Keratinocyte (primary cell): ENCODE results near the gene CCL15. TPM values are rescaled to one million over a fixed set of nuclear protein-coding genes. Genes with fewer than 3 reads are reported as not detected.

Source experiments
- DNase-seq: peaks from one replicate; pipeline ENCODE4 v3.0.0-alpha.2; 2011; ENCODE audit warnings: low read depth, missing footprints, low spot score
- FAIRE-seq: peaks from 2 replicates; lab custom pipeline; 2011; peaks lifted over from hg19 to GRCh38; lab: Jason Lieb, UNC
- H2AFZ ChIP-seq: 2 replicates; pipeline ENCODE4 v1.6.0; 2012; ENCODE audit warnings: low read length, control low read depth, inconsistent platforms; ENCODE audit not compliant: control insufficient read depth
- H3K27ac ChIP-seq: 2 replicates; pipeline ENCODE4 v1.5.1; 2011; ENCODE audit warnings: low read length; ENCODE audit not compliant: control insufficient read depth, insufficient read depth
- H3K27me3 ChIP-seq: 3 replicates; pipeline ENCODE4 v1.6.0; 2011; ENCODE audit warnings: low read length; ENCODE audit not compliant: control insufficient read depth, insufficient read depth; ENCODE audit errors: extremely low read depth
- H3K36me3 ChIP-seq, 2 experiments: 2 replicates in 1 of 2; 3 replicates in 1 of 2; pipeline ENCODE4 v1.5.1; 2011; ENCODE audit warnings: low read length in 2 of 2, mild to moderate bottlenecking in 1 of 2; ENCODE audit not compliant: control insufficient read depth in 2 of 2, insufficient read depth in 2 of 2; ENCODE audit errors: extremely low read depth in 1 of 2
- H3K4me1 ChIP-seq: 3 replicates; pipeline ENCODE4 v1.5.1; 2011; ENCODE audit warnings: low read length; ENCODE audit not compliant: control insufficient read depth, insufficient read depth; ENCODE audit errors: extremely low read depth
- H3K4me2 ChIP-seq: 3 replicates; pipeline ENCODE4 v1.6.0; 2011; ENCODE audit warnings: low read depth, low read length; ENCODE audit not compliant: control insufficient read depth, insufficient read depth; ENCODE audit errors: extremely low read depth
- H3K4me3 ChIP-seq, 3 experiments: fragments of 200-600 bp in 1 of 3; sonication (generic) in 1 of 3; 2 replicates in 2 of 3; 3 replicates in 1 of 3; pipeline ENCODE4 v1.5.1; 2011 to 2016; ENCODE audit warnings: low read length in 3 of 3, mild to moderate bottlenecking in 3 of 3, control low read depth in 2 of 3, inconsistent platforms in 1 of 3, low read depth in 1 of 3, mixed read lengths in 1 of 3, mixed run types in 1 of 3, moderate library complexity in 1 of 3; ENCODE audit not compliant: control insufficient read depth in 2 of 3, insufficient read depth in 2 of 3; ENCODE audit errors: extremely low read depth in 1 of 3
- H3K79me2 ChIP-seq: 2 replicates; pipeline ENCODE4 v1.6.0; 2012; ENCODE audit warnings: low read length; ENCODE audit not compliant: control insufficient read depth, insufficient read depth
- H3K9ac ChIP-seq: 3 replicates; pipeline ENCODE4 v1.6.0; 2011; ENCODE audit warnings: low read length; ENCODE audit not compliant: control insufficient read depth, insufficient read depth; ENCODE audit errors: extremely low read depth
- H3K9me1 ChIP-seq: 3 replicates; pipeline ENCODE4 v1.6.0; 2011; ENCODE audit warnings: low read length; ENCODE audit not compliant: control insufficient read depth, insufficient read depth; ENCODE audit errors: extremely low read depth
- H3K9me3 ChIP-seq: 2 replicates; pipeline ENCODE4 v1.5.1; 2012; ENCODE audit warnings: low read depth, low read length; ENCODE audit not compliant: control insufficient read depth
- H4K20me1 ChIP-seq: 3 replicates; pipeline ENCODE4 v1.6.0; 2011; ENCODE audit warnings: low read length; ENCODE audit not compliant: control insufficient read depth, insufficient read depth; ENCODE audit errors: extremely low read depth
- CTCF ChIP-seq, 3 experiments: IDR thresholded peaks in 1 of 3; conservative IDR thresholded peaks in 1 of 3; optimal IDR thresholded peaks in 1 of 3; 2 replicates in 2 of 3; 3 replicates in 1 of 3; pipeline versions ENCODE3 to v1.5.1; 2011; ENCODE audit warnings: low read length in 3 of 3, mild to moderate bottlenecking in 3 of 3, moderate library complexity in 2 of 3, control low read depth in 1 of 3, inconsistent platforms in 1 of 3; ENCODE audit not compliant: insufficient read depth in 2 of 3; ENCODE audit errors: extremely low read depth in 1 of 3
- EZH2 ChIP-seq: IDR thresholded peaks from one replicate; pipeline ENCODE4 v1.6.1; 2012; ENCODE audit warnings: inconsistent platforms, mild to moderate bottlenecking, low read length, moderate library complexity
- dilution Hi-C: fragments of 300-500 bp; cut with MboI; formaldehyde crosslinking; loops from one replicate; pipeline ENCODE4 v1.7.0; 2020; ENCODE audit warnings: low sequenced_read_pairs; ENCODE audit not compliant: extremely low pct_ligation_motif_present
- polyA plus RNA-seq, 5 experiments: library from polyadenylated mRNA; depleted of rRNA in 3 of 5; stranded (reverse) in 3 of 5; stranded (forward) in 1 of 5; unstranded in 1 of 5; fragments of >200 nt; gene quantifications; 1 replicate in 1 of 5; 2 replicates in 3 of 5; 3 replicates in 1 of 5; pipeline versions ENCODE4 v1.2.1 to v1.2.3, GENCODE V29; 2011 to 2012; ENCODE audit warnings: missing spikeins in 2 of 5, low read depth in 1 of 5, low replicate concordance in 1 of 5

CCL15 gene
- polyA plus RNA-seq, 1 donor (not counting 4 experiments of a cell fraction or from before 2014, with no cell fraction given), result not detected

GRCh38 chr17:35953720-35954119, 47.6 kb downstream of the CCL15 start:
- dilution Hi-C loops, result no loop called here
- H3K4me2 ChIP-seq, result no peak overlapping the region
- H2AFZ ChIP-seq, result no peak overlapping the region
- H3K79me2 ChIP-seq, result no peaks in the 10 kb centered on the region
- H3K9ac ChIP-seq, result no peak overlapping the region
- no peak overlapping the region for H3K27ac ChIP-seq
- H4K20me1 ChIP-seq, result no peaks in the 10 kb centered on the region
- FAIRE-seq (no peak), DNase-seq (no peak)
- H3K4me3 ChIP-seq, result no peak overlapping the region
- H3K9me1 ChIP-seq, result no peaks in the 10 kb centered on the region
- H3K9me3 ChIP-seq, result no peaks in the 10 kb centered on the region
- TF ChIP-seq CTCF (optimal IDR thresholded peaks at IDR 0.05 in 1 of 3, IDR thresholded peaks at IDR 0.05 in 1 of 3, conservative IDR thresholded peaks at IDR 0.05 in 1 of 3; ENCODE audit: extremely low read depth in 1 of 3, insufficient read depth in 2 of 3, low read length in 3 of 3) (no peak), EZH2 (no peak)
- H3K36me3 ChIP-seq, result no peaks in the 10 kb centered on the region
- no peaks in the 10 kb centered on the region for H3K4me1 ChIP-seq
- H3K27me3 ChIP-seq, result peaks cover 3% of the 10 kb centered on the region

- no peaks in the 10 kb centered on the region for H4K20me1 ChIP-seq
- no peak overlapping the region for H2AFZ ChIP-seq
- H3K4me2 ChIP-seq, result no peak overlapping the region
- no peak overlapping the region for H3K9ac ChIP-seq
- H3K79me2 ChIP-seq, result no peaks in the 10 kb centered on the region
- dilution Hi-C loops, result no loop called here
- H3K27me3 ChIP-seq, result no peaks in the 10 kb centered on the region
- no peak overlapping the region for H3K27ac ChIP-seq
- H3K4me3 ChIP-seq, result no peak overlapping the region
- H3K4me1 ChIP-seq, result no peaks in the 10 kb centered on the region
- H3K9me1 ChIP-seq, result no peaks in the 10 kb centered on the region
- DNase-seq (no peak), FAIRE-seq (no peak)
- H3K36me3 ChIP-seq, result no peaks in the 10 kb centered on the region
- TF ChIP-seq EZH2, result no peak
- TF ChIP-seq CTCF (optimal IDR thresholded peaks at IDR 0.05 in 1 of 3, IDR thresholded peaks at IDR 0.05 in 1 of 3, conservative IDR thresholded peaks at IDR 0.05 in 1 of 3; ENCODE audit: extremely low read depth in 1 of 3, insufficient read depth in 2 of 3, low read length in 3 of 3), result no peak
- no peaks in the 10 kb centered on the region for H3K9me3 ChIP-seq
Observed at GRCh38 chr17:35949401-35949800, 52.0 kb downstream of the CCL15 start.
